PC-9 (cell line): ENCODE measurements around the gene ACTR3C.

Experiments used
- EZH2 ChIP-seq: fragments of 200-600 bp; sonication (generic); IDR thresholded peaks from 2 replicates; pipeline ENCODE4 v1.8.0; 2017; ENCODE audit warnings: antibody characterized with exemption, low read depth
- TF ChIP-seq, protein P1 (sequence below): fragments of 200-600 bp; sonication (generic); conservative IDR thresholded peaks from 2 replicates; pipeline ENCODE4 v1.6.1; 2017; ENCODE audit warnings: mixed run types, antibody characterized with exemption, mild to moderate bottlenecking, moderate library complexity

DNA sequence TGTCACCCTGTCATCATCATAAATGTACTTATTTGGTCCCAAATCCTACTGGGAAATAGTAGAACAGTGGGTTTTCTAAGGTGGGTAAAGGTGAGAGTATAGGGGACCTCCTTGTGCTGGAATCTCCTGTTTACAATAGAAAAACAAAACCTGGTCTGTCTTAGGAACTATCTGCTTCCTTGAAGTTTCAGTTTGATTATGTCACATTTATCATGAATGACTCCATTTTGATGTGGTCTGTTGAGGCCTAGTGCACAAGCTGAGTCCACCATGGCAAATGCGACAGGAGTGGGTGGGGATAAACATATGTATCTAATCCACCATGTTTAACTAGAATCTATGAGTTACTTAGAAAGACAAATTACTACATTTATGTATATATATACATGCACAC is 32.3 kb upstream of the ACTR3C start:
- TF ChIP-seq, protein P1, sequence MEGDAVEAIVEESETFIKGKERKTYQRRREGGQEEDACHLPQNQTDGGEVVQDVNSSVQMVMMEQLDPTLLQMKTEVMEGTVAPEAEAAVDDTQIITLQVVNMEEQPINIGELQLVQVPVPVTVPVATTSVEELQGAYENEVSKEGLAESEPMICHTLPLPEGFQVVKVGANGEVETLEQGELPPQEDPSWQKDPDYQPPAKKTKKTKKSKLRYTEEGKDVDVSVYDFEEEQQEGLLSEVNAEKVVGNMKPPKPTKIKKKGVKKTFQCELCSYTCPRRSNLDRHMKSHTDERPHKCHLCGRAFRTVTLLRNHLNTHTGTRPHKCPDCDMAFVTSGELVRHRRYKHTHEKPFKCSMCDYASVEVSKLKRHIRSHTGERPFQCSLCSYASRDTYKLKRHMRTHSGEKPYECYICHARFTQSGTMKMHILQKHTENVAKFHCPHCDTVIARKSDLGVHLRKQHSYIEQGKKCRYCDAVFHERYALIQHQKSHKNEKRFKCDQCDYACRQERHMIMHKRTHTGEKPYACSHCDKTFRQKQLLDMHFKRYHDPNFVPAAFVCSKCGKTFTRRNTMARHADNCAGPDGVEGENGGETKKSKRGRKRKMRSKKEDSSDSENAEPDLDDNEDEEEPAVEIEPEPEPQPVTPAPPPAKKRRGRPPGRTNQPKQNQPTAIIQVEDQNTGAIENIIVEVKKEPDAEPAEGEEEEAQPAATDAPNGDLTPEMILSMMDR: no peak
- no peak for TF ChIP-seq EZH2
